Measurements from ENCODE around the gene CLCNKB.

- TF ChIP-seq CTCF (IDR thresholded peaks at IDR 0.05) = no peak
- no peak for TF ChIP-seq POLR2A (IDR thresholded peaks at IDR 0.05)
Observed at GRCh38 chr1:15997637-15998280, 45.8 kb upstream of the CLCNKB start.

Measured in testis (tissue), 2 donors.